Activated CD4-positive, alpha-beta memory T cell treated with anti-CD3 and anti-CD28 coated beads for 36 hours (primary cell): ENCODE data around the gene STARD7. TPM values are rescaled to one million over a fixed set of nuclear protein-coding genes. Genes with fewer than 3 reads are reported as not detected.

Experiments
- CTCF ChIA-PET: fragments of 350-600 bp; sonication (Branson Sonifier 250); formaldehyde crosslinking; loops from one replicate; lab custom pipeline; 2021; ENCODE audit warnings: antibody characterized with exemption, inconsistent platforms; lab: Charles Lee
- POLR2A ChIA-PET: fragments of 350-600 bp; sonication (Branson Sonifier 250); formaldehyde crosslinking; loops from one replicate; lab custom pipeline; 2021; ENCODE audit warnings: antibody characterized with exemption; lab: Charles Lee
- DNase-seq: peaks from one replicate; pipeline ENCODE4 v3.0.0-alpha.2; 2020
- H3K27ac Mint-ChIP-seq: one replicate; pipeline ENCODE4 v1.8.0; 2021; ENCODE audit warnings: mixed read lengths
- H3K27me3 Mint-ChIP-seq: one replicate; pipeline ENCODE4 v1.8.0; 2021; ENCODE audit warnings: mixed read lengths
- H3K36me3 Mint-ChIP-seq: one replicate; pipeline ENCODE4 v1.8.0; 2021; ENCODE audit warnings: mixed read lengths
- H3K4me1 Mint-ChIP-seq: one replicate; pipeline ENCODE4 v1.8.0; 2021; ENCODE audit warnings: low read depth, mixed read lengths
- H3K4me3 Mint-ChIP-seq: one replicate; pipeline ENCODE4 v1.8.0; 2021; ENCODE audit warnings: mild to moderate bottlenecking, mixed read lengths
- H3K9me3 Mint-ChIP-seq: one replicate; pipeline ENCODE4 v1.8.0; 2021; ENCODE audit warnings: mixed read lengths
- intact Hi-C: fragments of 100-400 bp; cut with micrococcal nuclease; formaldehyde crosslinking; loops from one replicate; pipeline ENCODE4 v1.15.1; 2023
- total RNA-seq, 2 experiments: library from RNA; stranded (reverse); gene quantifications; one replicate each; pipeline ENCODE4 v1.2.3, GENCODE V29; 2021

The STARD7 gene
- total RNA-seq, 2 experiments from 2014 or later, result 173 to 181 TPM

GRCh38 chr2:96207774-96208142 is 869 bp downstream of the STARD7 start:
- H3K27ac Mint-ChIP-seq, result peak overlapping the region; percentile 92
- ChIA-PET POLR2A (interaction anchor here (1.1 to 2.4 kb wide), 17 partner anchors 33 to 331 kb away, joined by 3 to 24 read pairs (median 7); partner anchors contain the start of genes ANKRD36C, ASTL, CIAO1 and SNRNP200), CTCF (interaction anchor here (0.8 to 2.0 kb wide), 12 partner anchors 33 to 199 kb away, joined by 3 to 20 read pairs (median 4); partner anchors contain the start of genes ADRA2B and CIAO1)
- H3K27me3 Mint-ChIP-seq, result no peaks in the 10 kb centered on the region
- H3K9me3 Mint-ChIP-seq, result no peaks in the 10 kb centered on the region
- peaks cover 30% of the 10 kb centered on the region for H3K36me3 Mint-ChIP-seq
- H3K4me1 Mint-ChIP-seq, result peaks cover 59% of the 10 kb centered on the region
- intact Hi-C loops, result loop anchor here (1.0 to 5.0 kb wide), 7 partner anchors 35 to 330 kb away; partner anchors contain the start of genes ARID5A, CIAO1 and DUSP2
- DNase-seq, result no peak
- peak overlapping the region; percentile 98 for H3K4me3 Mint-ChIP-seq

- intact Hi-C loops, result loop anchor here (5.0 kb wide), 3 partner anchors 115 to 330 kb away; partner anchors contain the start of gene ARID5A
- ChIA-PET CTCF (interaction anchor here (1.0 kb wide), 1 partner anchor 57 kb away, joined by 3 read pairs; no protein-coding TSS in a partner anchor), POLR2A (interaction anchor here (0.9 to 1.7 kb wide), 2 partner anchors 35 to 69 kb away, joined by 3 read pairs; partner anchors contain the start of gene ASTL)
- Mint-ChIP-seq H3K27ac (peak overlapping the region; percentile 92), H3K27me3 (no peaks in the 10 kb centered on the region), H3K4me3 (peak overlapping the region; percentile 98), H3K4me1 (peaks cover 65% of the 10 kb centered on the region), H3K36me3 (peaks cover 30% of the 10 kb centered on the region), H3K9me3 (no peaks in the 10 kb centered on the region)
- DNase-seq, result peak; percentile 20
Observed at GRCh38 chr2:96207073-96207773, 1.4 kb downstream of the STARD7 start.

- ChIA-PET CTCF (interaction anchor here (0.7 to 1.9 kb wide), 5 partner anchors 32 to 213 kb away, joined by 3 to 6 read pairs (median 3); no protein-coding TSS in a partner anchor), POLR2A (no interaction called here)
- Mint-ChIP-seq H3K4me1 (peaks cover 69% of the 10 kb centered on the region), H3K9me3 (no peaks in the 10 kb centered on the region), H3K27ac (peak overlapping the region; percentile 80), H3K27me3 (no peaks in the 10 kb centered on the region), H3K4me3 (peak overlapping the region; percentile 79), H3K36me3 (peaks cover 30% of the 10 kb centered on the region)
- intact Hi-C loops, result loop anchor here (5.0 kb wide), 3 partner anchors 116 to 331 kb away; partner anchors contain the start of gene ARID5A
- DNase-seq, result no peak
Observed at GRCh38 chr2:96205888-96206287, 2.7 kb downstream of the STARD7 start.

GRCh38 chr2:96204836-96205624 is 3.6 kb downstream of the STARD7 start:
- intact Hi-C loops, result loop anchor here (5.0 kb wide), 3 partner anchors 117 to 332 kb away; partner anchors contain the start of gene ARID5A
- ChIA-PET CTCF (interaction anchor here (0.7 to 1.9 kb wide), 10 partner anchors 13 to 304 kb away, joined by 3 to 6 read pairs (median 3); no protein-coding TSS in a partner anchor), POLR2A (no interaction called here)
- DNase-seq, result no peak
- H3K27ac Mint-ChIP-seq, result peak overlapping the region; percentile 28
- peaks cover 71% of the 10 kb centered on the region for H3K4me1 Mint-ChIP-seq
- peaks cover 34% of the 10 kb centered on the region for H3K36me3 Mint-ChIP-seq
- no peaks in the 10 kb centered on the region for H3K9me3 Mint-ChIP-seq
- H3K4me3 Mint-ChIP-seq, result peak overlapping the region; percentile 79
- H3K27me3 Mint-ChIP-seq, result no peaks in the 10 kb centered on the region

- CTCF ChIA-PET, result interaction anchor here (1.5 to 4.1 kb wide), 3 partner anchors 28 to 64 kb away, joined by 5 to 21 read pairs (median 6); no protein-coding TSS in a partner anchor
- peaks cover 78% of the 10 kb centered on the region for H3K4me1 Mint-ChIP-seq
- no peaks in the 10 kb centered on the region for H3K27me3 Mint-ChIP-seq
- intact Hi-C loops, result no loop called here
- peak overlapping the region; percentile 57 for H3K4me3 Mint-ChIP-seq
- DNase-seq, result no peak
- POLR2A ChIA-PET, result interaction anchor here (0.8 kb wide), 1 partner anchor 29 kb away, joined by 4 read pairs; no protein-coding TSS in a partner anchor
- H3K27ac Mint-ChIP-seq, result peak overlapping the region; percentile 48
- peaks cover 39% of the 10 kb centered on the region for H3K36me3 Mint-ChIP-seq
- H3K9me3 Mint-ChIP-seq, result no peaks in the 10 kb centered on the region
Observed at GRCh38 chr2:96203130-96204028, 5.2 kb downstream of the STARD7 start.

GRCh38 chr2:96202152-96202854 is 6.3 kb downstream of the STARD7 start:
- Mint-ChIP-seq H3K4me3 (no peak overlapping the region), H3K36me3 (peaks cover 33% of the 10 kb centered on the region), H3K9me3 (no peaks in the 10 kb centered on the region), H3K4me1 (peaks cover 82% of the 10 kb centered on the region), H3K27me3 (no peaks in the 10 kb centered on the region), H3K27ac (peak overlapping the region; percentile 13)
- intact Hi-C loops, result no loop called here
- ChIA-PET CTCF (interaction anchor here (0.7 to 4.1 kb wide), 6 partner anchors 12 to 85 kb away, joined by 3 to 21 read pairs (median 6); no protein-coding TSS in a partner anchor), POLR2A (no interaction called here)
- no peak for DNase-seq

- no peaks in the 10 kb centered on the region for H3K27me3 Mint-ChIP-seq
- intact Hi-C loops, result no loop called here
- peaks cover 27% of the 10 kb centered on the region for H3K36me3 Mint-ChIP-seq
- no peak for DNase-seq
- ChIA-PET POLR2A (interaction anchor here (0.6 kb wide), 1 partner anchor 64 kb away, joined by 3 read pairs; the partner anchor contains the start of gene TMEM127), CTCF (interaction anchor here (0.8 to 4.1 kb wide), 3 partner anchors 26 to 84 kb away, joined by 3 to 21 read pairs (median 15); no protein-coding TSS in a partner anchor)
- H3K4me1 Mint-ChIP-seq, result peaks cover 76% of the 10 kb centered on the region
- no peak overlapping the region for H3K27ac Mint-ChIP-seq
- no peak overlapping the region for H3K4me3 Mint-ChIP-seq
- H3K9me3 Mint-ChIP-seq, result no peaks in the 10 kb centered on the region
Observed at GRCh38 chr2:96201338-96201737, 7.3 kb downstream of the STARD7 start.

GRCh38 chr2:96198921-96199320 is 9.7 kb downstream of the STARD7 start:
- no peak overlapping the region for H3K27ac Mint-ChIP-seq
- POLR2A ChIA-PET, result interaction anchor here (0.6 kb wide), 1 partner anchor 60 kb away, joined by 3 read pairs; no protein-coding TSS in a partner anchor
- CTCF ChIA-PET, result interaction anchor here (1.2 to 1.7 kb wide), 2 partner anchors 55 to 68 kb away, joined by 3 read pairs; no protein-coding TSS in a partner anchor
- no peak for DNase-seq
- no peak overlapping the region for H3K4me3 Mint-ChIP-seq
- H3K9me3 Mint-ChIP-seq, result no peaks in the 10 kb centered on the region
- peaks cover 55% of the 10 kb centered on the region for H3K4me1 Mint-ChIP-seq
- no peaks in the 10 kb centered on the region for H3K27me3 Mint-ChIP-seq
- intact Hi-C loops, result no loop called here
- H3K36me3 Mint-ChIP-seq, result peaks cover 25% of the 10 kb centered on the region

GRCh38 chr2:96197546-96198255 is 10.9 kb downstream of the STARD7 start:
- intact Hi-C loops, result no loop called here
- H3K36me3 Mint-ChIP-seq, result peaks cover 36% of the 10 kb centered on the region
- POLR2A ChIA-PET, result no interaction called here
- H3K9me3 Mint-ChIP-seq, result no peaks in the 10 kb centered on the region
- no peak overlapping the region for H3K4me3 Mint-ChIP-seq
- peaks cover 43% of the 10 kb centered on the region for H3K4me1 Mint-ChIP-seq
- DNase-seq, result no peak
- no peaks in the 10 kb centered on the region for H3K27me3 Mint-ChIP-seq
- no peak overlapping the region for H3K27ac Mint-ChIP-seq
- CTCF ChIA-PET, result no interaction called here
